Naive thymus-derived CD4-positive, alpha-beta T cell (primary cell): ENCODE data around the gene MATN1. TPM values are rescaled to one million over a fixed set of nuclear protein-coding genes. Genes with fewer than 3 reads are reported as not detected.

Experiments
- ATAC-seq: fragments of 150-1000 bp; cut with Tn5 transposase; 2 replicates; pipeline ENCODE4 v1.10.0; 2021; ENCODE audit warnings: mild to moderate bottlenecking, moderate library complexity
- CTCF ChIA-PET: fragments of 350-600 bp; sonication (Branson Sonifier 250); formaldehyde crosslinking; loops from one replicate; lab custom pipeline; 2021; ENCODE audit warnings: antibody characterized with exemption; lab: Charles Lee
- POLR2A ChIA-PET: fragments of 350-600 bp; sonication (Branson Sonifier 250); formaldehyde crosslinking; loops from one replicate; lab custom pipeline; 2021; ENCODE audit warnings: antibody characterized with exemption, inconsistent platforms; lab: Charles Lee
- DNase-seq, 9 donors: peaks; one replicate each; pipeline versions ENCODE4 v3.0.0 to v3.0.0-alpha.2; 2020 to 2022; ENCODE audit warnings: mixed read lengths in 1 of 9
- H3K27ac ChIP-seq: one replicate; pipeline ENCODE4 v1.7.0; 2013; ENCODE audit warnings: mild to moderate bottlenecking, low read depth, low read length, moderate library complexity
- H3K27me3 ChIP-seq, 2 donors: one replicate each; pipeline ENCODE4 v1.7.0; 2013; ENCODE audit warnings: low read length in 2 of 2, mild to moderate bottlenecking in 2 of 2, moderate library complexity in 2 of 2; ENCODE audit not compliant: control insufficient read depth in 2 of 2, insufficient read depth in 2 of 2
- H3K36me3 ChIP-seq, 3 experiments: 1 replicate in 2 of 3; 2 replicates in 1 of 3; pipeline ENCODE4 v1.7.0; 2013; ENCODE audit warnings: low read length in 3 of 3, mild to moderate bottlenecking in 3 of 3, moderate library complexity in 1 of 3; ENCODE audit not compliant: insufficient read depth in 3 of 3, control insufficient read depth in 2 of 3
- H3K4me1 ChIP-seq, 2 donors: one replicate each; pipeline ENCODE4 v1.7.0; 2013; ENCODE audit warnings: low read length in 2 of 2, mild to moderate bottlenecking in 2 of 2, moderate library complexity in 1 of 2; ENCODE audit not compliant: control insufficient read depth in 2 of 2, insufficient read depth in 2 of 2
- H3K4me3 ChIP-seq: 2 replicates; pipeline ENCODE4 v1.7.0; 2013; ENCODE audit warnings: mild to moderate bottlenecking, low read length
- H3K9me3 ChIP-seq, 3 experiments: 1 replicate in 2 of 3; 2 replicates in 1 of 3; pipeline ENCODE4 v1.7.0; 2013; ENCODE audit warnings: low read length in 3 of 3; ENCODE audit not compliant: control insufficient read depth in 2 of 3
- H3K27ac Mint-ChIP-seq, 9 donors: one replicate each; pipeline ENCODE4 v1.8.0; 2020 to 2022; ENCODE audit warnings: mixed read lengths in 9 of 9, mild to moderate bottlenecking in 8 of 9, moderate library complexity in 5 of 9, inconsistent platforms in 2 of 9
- H3K27me3 Mint-ChIP-seq, 5 donors: one replicate each; pipeline ENCODE4 v1.8.0; 2021 to 2022; ENCODE audit warnings: mixed read lengths in 5 of 5, mild to moderate bottlenecking in 1 of 5
- H3K36me3 Mint-ChIP-seq, 5 donors: one replicate each; pipeline ENCODE4 v1.8.0; 2020 to 2022; ENCODE audit warnings: mixed read lengths in 5 of 5, mild to moderate bottlenecking in 3 of 5, inconsistent platforms in 1 of 5
- H3K4me1 Mint-ChIP-seq, 7 donors: one replicate each; pipeline ENCODE4 v1.8.0; 2020 to 2022; ENCODE audit warnings: mixed read lengths in 7 of 7, mild to moderate bottlenecking in 3 of 7, inconsistent platforms in 1 of 7
- H3K4me3 Mint-ChIP-seq, 10 donors: one replicate each; pipeline ENCODE4 v1.8.0; 2020 to 2022; ENCODE audit warnings: mild to moderate bottlenecking in 10 of 10, mixed read lengths in 10 of 10, moderate library complexity in 6 of 10, inconsistent platforms in 2 of 10
- H3K9me3 Mint-ChIP-seq, 11 donors: one replicate each; pipeline ENCODE4 v1.8.0; 2020 to 2022; ENCODE audit warnings: mixed read lengths in 11 of 11, mild to moderate bottlenecking in 4 of 11, inconsistent platforms in 1 of 11, moderate library complexity in 1 of 11
- intact Hi-C, 2 donors: fragments of 100-400 bp; cut with micrococcal nuclease; formaldehyde crosslinking; loops; one replicate each; pipeline ENCODE4 v1.15.1; 2023
- polyA plus RNA-seq, 2 donors: library from polyadenylated mRNA; unstranded; fragments of 300-500 nt; fragmentation: Illumina TruSeq; gene quantifications; one replicate each; pipeline ENCODE4 v1.2.3, GENCODE V29; 2021
- total RNA-seq, 6 experiments: library from RNA in 5 of 6; stranded (reverse) in 5 of 6; gene quantifications; 1 replicate in 5 of 6; 2 replicates in 1 of 6; pipeline ENCODE4 v1.2.3 and lab custom pipeline; 2021 to 2026

Gene MATN1
- total and polyA plus RNA-seq, 7 experiments from 2014 or later = 0.08 to 3.6 (median 0.22) TPM; not detected in 2

DNA sequence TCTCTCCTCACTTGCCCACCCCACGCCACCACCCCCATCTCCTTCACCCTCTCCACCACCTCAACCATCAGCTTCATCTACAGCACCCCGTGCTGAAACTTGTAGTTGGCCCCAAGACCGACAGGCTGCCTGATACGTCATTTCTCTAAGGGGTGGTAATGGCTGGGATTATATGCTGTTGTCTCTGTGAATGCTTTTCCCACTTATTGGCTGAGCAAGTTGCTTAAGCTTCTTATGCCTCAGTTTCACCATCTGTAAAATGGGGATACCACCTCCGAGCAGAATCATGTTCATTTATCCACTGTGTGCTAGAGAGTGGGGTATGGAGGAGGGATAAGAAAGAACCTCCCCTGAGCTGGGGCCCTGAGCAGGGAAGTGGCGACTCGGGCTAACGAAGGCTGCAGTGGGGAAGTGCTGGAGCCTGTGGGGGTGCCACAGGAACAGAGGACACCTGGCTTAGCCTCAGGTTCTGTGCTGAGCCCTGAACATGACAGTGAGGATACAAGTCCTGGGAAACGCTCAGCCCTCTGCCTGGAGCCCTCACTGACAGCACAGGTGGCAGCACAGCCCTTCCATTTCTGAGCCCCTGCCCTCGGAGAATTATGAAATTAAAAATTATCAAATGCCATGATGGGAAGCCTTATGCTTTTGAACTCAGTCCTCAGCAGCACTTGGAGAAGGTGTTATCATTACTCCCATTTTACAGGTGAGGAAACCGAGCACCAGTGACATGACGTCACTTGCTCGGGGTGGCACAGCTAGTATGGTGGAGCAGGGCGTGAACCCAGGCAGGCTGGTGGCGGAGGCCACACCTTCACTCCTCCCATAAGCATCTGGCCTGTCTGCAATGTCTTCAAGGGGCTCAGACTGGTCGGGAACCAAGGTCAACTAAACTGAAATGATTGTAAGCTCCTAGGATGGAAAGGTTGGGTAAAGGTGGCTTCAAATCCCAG lies 2.8 kb downstream of the MATN1 start:
- POLR2A ChIA-PET = interaction anchor here (1.0 to 42.4 kb wide), 6 partner anchors 11 to 73 kb away, joined by 3 to 1281 read pairs (median 28); partner anchors contain the start of gene LAPTM5
- Histone ChIP-seq H3K27ac (no peak overlapping the region), H3K9me3 (peaks cover 0 to 4% (median 0%) of the 10 kb centered on the region in 3 experiments), H3K4me1 (peaks cover 10 to 37% of the 10 kb centered on the region in 2 donors), H3K27me3 (no peaks in the 10 kb centered on the region), H3K36me3 (peaks cover 0 to 45% (median 7%) of the 10 kb centered on the region in 3 experiments), H3K4me3 (no peak overlapping the region)
- ATAC-seq = no peak
- intact Hi-C loops = no loop called here
- Mint-ChIP-seq H3K4me1 (peaks cover 21 to 64% (median 50%) of the 10 kb centered on the region in 7 donors), H3K27me3 (no peaks in the 10 kb centered on the region), H3K36me3 (peaks cover 0 to 13% (median 0%) of the 10 kb centered on the region in 5 donors), H3K4me3 (peak overlapping the region; percentile 8 to 96 (median 90)), H3K27ac (peak overlapping the region in 4 of 9 donors; percentile 7 to 97 (median 64)), H3K9me3 (peaks cover 0 to 4% (median 0%) of the 10 kb centered on the region in 11 donors)
- CTCF ChIA-PET = interaction anchor here (0.7 to 5.2 kb wide), 15 partner anchors 7 to 208 kb away, joined by 3 to 149 read pairs (median 11); partner anchors contain the start of gene LAPTM5
- DNase-seq = no peak

DNA sequence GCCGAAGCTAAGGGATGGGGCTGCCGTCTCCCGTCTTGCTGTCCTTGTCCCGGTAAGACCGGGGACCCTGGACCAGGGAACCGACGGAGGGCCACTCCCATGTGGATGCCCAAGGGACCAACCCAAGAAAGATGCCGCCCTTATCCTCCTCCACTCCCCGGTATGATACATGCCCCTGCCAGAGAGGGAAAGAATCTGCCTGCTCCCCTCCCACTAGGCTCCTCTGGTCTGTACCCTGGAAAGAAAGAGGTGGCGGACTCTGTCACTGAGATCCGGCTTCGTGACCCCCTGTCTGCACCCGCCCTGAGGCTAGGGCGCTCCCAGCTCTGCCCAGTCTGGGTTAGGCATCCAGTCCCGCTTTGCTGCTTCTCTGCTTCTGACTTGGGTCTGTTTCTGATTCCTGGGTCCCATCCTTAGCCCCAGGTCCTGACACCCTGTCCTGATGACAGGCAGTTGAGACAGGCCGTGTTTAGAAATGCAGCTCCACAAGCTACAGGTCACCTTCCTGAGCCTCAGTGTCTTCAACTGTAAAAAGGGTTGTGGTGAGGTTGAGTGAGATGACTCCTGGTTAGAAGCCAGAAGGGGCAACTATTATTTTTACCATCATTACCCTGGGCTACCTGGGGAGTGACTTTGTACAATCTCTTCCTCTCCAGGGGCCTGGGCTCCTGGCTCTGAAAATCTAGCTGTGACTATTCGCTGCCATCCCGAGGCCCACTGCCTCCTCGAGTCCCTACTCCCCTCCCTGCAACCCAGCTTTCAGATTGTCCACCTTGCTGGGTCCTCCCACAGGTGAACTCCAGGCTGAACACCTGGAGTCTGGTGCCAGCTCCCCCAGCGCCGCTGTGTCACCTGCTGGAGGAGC lies 3.7 kb downstream of the MATN1 start:
- Mint-ChIP-seq H3K27ac (peak overlapping the region; percentile 86 to 97 (median 94)), H3K4me1 (peaks cover 22 to 56% (median 43%) of the 10 kb centered on the region in 7 donors), H3K4me3 (peak overlapping the region; percentile 83 to 96 (median 91)), H3K9me3 (peaks cover 0 to 9% (median 0%) of the 10 kb centered on the region in 11 donors), H3K27me3 (no peaks in the 10 kb centered on the region), H3K36me3 (peaks cover 0 to 13% (median 0%) of the 10 kb centered on the region in 5 donors)
- Histone ChIP-seq H3K36me3 (peaks cover 0 to 36% (median 5%) of the 10 kb centered on the region in 3 experiments), H3K27me3 (no peaks in the 10 kb centered on the region), H3K4me3 (peak overlapping the region; percentile 88), H3K4me1 (peaks cover 10 to 37% of the 10 kb centered on the region in 2 donors), H3K27ac (peak overlapping the region; percentile 100), H3K9me3 (peaks cover 0 to 9% (median 0%) of the 10 kb centered on the region in 3 experiments)
- POLR2A ChIA-PET = interaction anchor here (0.7 to 42.4 kb wide), 11 partner anchors 12 to 301 kb away, joined by 3 to 1281 read pairs (median 3); partner anchors contain the start of gene LAPTM5
- DNase-seq = no peak
- intact Hi-C loops = loop anchor here (1.0 to 10.0 kb wide), 14 partner anchors 38 to 1983 kb away; partner anchors contain the start of genes LAPTM5 (in 1 of the 2), PTPRU (in 1 of the 2), PUM1 (in 1 of the 2) and RBBP4 (in 1 of the 2)
- CTCF ChIA-PET = interaction anchor here (0.7 to 5.2 kb wide), 16 partner anchors 8 to 209 kb away, joined by 3 to 149 read pairs (median 10); partner anchors contain the start of gene LAPTM5
- ATAC-seq = no peak

DNA sequence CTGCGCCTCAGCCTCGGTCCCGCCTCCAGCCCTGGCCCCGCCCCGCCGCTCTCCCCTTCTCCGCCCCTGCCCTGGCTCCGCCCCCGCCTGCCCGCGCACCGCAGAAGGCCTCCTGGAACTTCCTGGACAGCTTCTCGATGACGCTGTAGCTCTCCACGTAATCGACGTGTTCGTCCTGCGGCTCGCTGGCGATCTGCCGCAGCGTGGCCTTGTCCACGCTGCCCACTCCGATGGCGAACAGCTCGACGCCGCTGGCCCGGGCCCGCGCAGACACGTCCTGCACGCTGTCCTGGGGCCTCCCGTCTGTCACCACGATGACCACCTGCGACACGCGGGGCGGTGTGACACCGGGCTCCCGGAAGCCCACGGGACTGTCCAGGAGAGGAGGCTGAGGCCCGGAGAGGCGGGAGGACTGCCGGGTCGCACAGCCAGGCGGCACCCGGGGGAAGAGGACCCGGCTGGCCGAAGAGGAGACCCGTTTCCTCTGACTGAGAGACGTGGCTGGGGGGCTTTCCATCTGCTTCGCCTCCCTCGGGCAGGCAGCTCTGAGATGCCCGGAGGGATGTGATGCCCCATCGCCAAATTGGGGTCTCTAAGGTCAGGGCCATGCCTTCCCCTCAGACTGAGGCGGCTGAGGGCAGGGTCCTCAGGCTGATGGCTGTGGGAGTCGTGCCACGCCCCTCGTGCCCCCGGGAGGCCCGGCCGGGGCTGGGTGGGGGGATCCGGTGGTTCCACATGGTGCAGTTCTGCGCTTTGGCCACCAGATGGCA lies 4.6 kb downstream of the MATN1 start:
- Histone ChIP-seq H3K27ac (peak overlapping the region; percentile 100), H3K4me3 (peak overlapping the region; percentile 88), H3K9me3 (peaks cover 0 to 9% (median 0%) of the 10 kb centered on the region in 3 experiments), H3K36me3 (peaks cover 0 to 27% (median 0%) of the 10 kb centered on the region in 3 experiments), H3K27me3 (no peaks in the 10 kb centered on the region), H3K4me1 (peaks cover 10 to 37% of the 10 kb centered on the region in 2 donors)
- Mint-ChIP-seq H3K9me3 (peaks cover 0 to 9% (median 0%) of the 10 kb centered on the region in 11 donors), H3K36me3 (peaks cover 0 to 10% (median 0%) of the 10 kb centered on the region in 5 donors), H3K4me3 (peak overlapping the region; percentile 83 to 96 (median 91)), H3K4me1 (peaks cover 18 to 49% (median 38%) of the 10 kb centered on the region in 7 donors), H3K27me3 (no peaks in the 10 kb centered on the region), H3K27ac (peak overlapping the region; percentile 86 to 97 (median 94))
- intact Hi-C loops = loop anchor here (1.0 to 10.0 kb wide), 17 partner anchors 24 to 1982 kb away; partner anchors contain the start of genes LAPTM5 (in 2 of the 2), PUM1 (in 2 of the 2), SNRNP40 (in 2 of the 2) and PTPRU (in 1 of the 2)
- POLR2A ChIA-PET = interaction anchor here (0.5 to 42.4 kb wide), 12 partner anchors 12 to 578 kb away, joined by 3 to 1281 read pairs (median 4); partner anchors contain the start of genes LAPTM5, SNRNP40 and ZCCHC17
- ATAC-seq (peak; percentile 78), DNase-seq (peak; percentile 75 to 97 (median 96))
- CTCF ChIA-PET = interaction anchor here (0.6 to 5.2 kb wide), 21 partner anchors 9 to 1537 kb away, joined by 3 to 149 read pairs (median 9); partner anchors contain the start of genes LAPTM5, MECR and SRSF4

DNA sequence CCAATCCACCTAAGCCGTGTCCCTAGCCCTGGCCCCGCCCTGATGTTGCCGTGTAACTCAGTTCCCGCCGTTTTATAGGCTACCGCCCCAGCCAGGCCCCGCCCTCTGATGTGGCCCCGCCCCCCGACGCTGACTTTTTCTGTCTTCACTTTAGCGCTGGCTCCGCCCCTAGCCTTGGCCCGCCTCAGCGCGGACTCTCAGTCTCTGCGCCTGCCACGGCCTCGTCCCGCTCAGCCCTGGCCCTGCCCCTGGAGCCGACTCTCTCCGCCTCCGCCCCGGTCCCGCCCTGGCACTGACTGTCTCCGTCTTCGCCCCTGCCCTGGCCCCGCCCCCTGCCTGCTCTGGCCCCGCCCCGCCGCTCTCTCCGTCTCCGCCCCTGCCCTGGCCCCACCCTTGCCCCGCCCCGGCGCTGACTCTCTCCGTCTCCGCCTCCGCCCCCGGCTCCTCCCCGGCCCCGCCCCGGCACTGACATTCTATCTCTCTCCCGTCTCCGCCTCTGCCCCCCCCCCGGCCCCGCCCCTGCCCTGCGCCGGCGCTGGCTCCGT lies 5.2 kb downstream of the MATN1 start:
- ChIA-PET POLR2A (interaction anchor here (0.5 to 42.4 kb wide), 7 partner anchors 13 to 579 kb away, joined by 3 to 1281 read pairs (median 27); partner anchors contain the start of genes LAPTM5, SNRNP40 and ZCCHC17), CTCF (interaction anchor here (0.6 to 5.2 kb wide), 19 partner anchors 10 to 1536 kb away, joined by 3 to 149 read pairs (median 9); partner anchors contain the start of genes LAPTM5, MECR and SRSF4)
- DNase-seq = peak; percentile 96 to 99 (median 99)
- Histone ChIP-seq H3K36me3 (peaks cover 0 to 21% (median 0%) of the 10 kb centered on the region in 3 experiments), H3K9me3 (peaks cover 0 to 9% (median 0%) of the 10 kb centered on the region in 3 experiments), H3K4me3 (peak overlapping the region; percentile 58), H3K4me1 (peaks cover 10 to 32% of the 10 kb centered on the region in 2 donors), H3K27ac (peak overlapping the region; percentile 100), H3K27me3 (no peaks in the 10 kb centered on the region)
- Mint-ChIP-seq H3K36me3 (peaks cover 0 to 9% (median 0%) of the 10 kb centered on the region in 5 donors), H3K9me3 (peaks cover 0 to 9% (median 0%) of the 10 kb centered on the region in 11 donors), H3K27me3 (no peaks in the 10 kb centered on the region), H3K27ac (peak overlapping the region; percentile 81 to 99 (median 96)), H3K4me3 (peak overlapping the region; percentile 89 to 98 (median 94)), H3K4me1 (peaks cover 16 to 47% (median 36%) of the 10 kb centered on the region in 7 donors)
- intact Hi-C loops = loop anchor here (1.0 to 10.0 kb wide), 14 partner anchors 25 to 1981 kb away; partner anchors contain the start of genes PUM1 (in 2 of the 2), SNRNP40 (in 2 of the 2), LAPTM5 (in 1 of the 2) and PTPRU (in 1 of the 2)
- ATAC-seq = peak; percentile 86
